HCT116 (cell line): ENCODE data around the gene HOXC13. TPM values are rescaled to one million over a fixed set of nuclear protein-coding genes. Genes with fewer than 3 reads are reported as not detected.

ENCODE experiments used
- ATAC-seq: fragments of 200-7000 bp; cut with Tn5 transposase; 2 replicates; pipeline ENCODE4 v1.9.1; 2020; ENCODE audit warnings: mild to moderate bottlenecking, moderate library complexity
- BruUV-seq: library from RNA; stranded (reverse); fragments of 400-500 nt; replicated peaks from 2 replicates; lab custom pipeline; 2021; lab: Mats Ljungman, UMichigan
- CTCF ChIA-PET: fragments of 300-600 bp; sonication (Branson Sonifier 250); formaldehyde crosslinking; loops from one replicate; lab custom pipeline; 2021; ENCODE audit warnings: antibody characterized with exemption; lab: Charles Lee
- POLR2A ChIA-PET: fragments of 300-600, 350-600 bp; sonication (Branson Sonifier 250); formaldehyde crosslinking; loops from one replicate; lab custom pipeline; 2021; ENCODE audit warnings: antibody characterized with exemption; lab: Charles Lee
- RAD21 ChIA-PET, 2 experiments: fragments of 300-600 bp; sonication (Branson Sonifier 250); formaldehyde crosslinking; loops; one replicate each; lab custom pipeline; 2023; ENCODE audit warnings: low total read pairs in 2 of 2; ENCODE audit not compliant: uncharacterized antibody in 2 of 2, unreplicated experiment in 2 of 2, low non-redundant PET in 1 of 2; lab: Charles Lee
- DNase-seq: peaks from one replicate; pipeline ENCODE4 v3.0.0-alpha.2; 2010; ENCODE audit warnings: low read depth, low spot score
- H2AFZ ChIP-seq: fragments of 200-600 bp; shearing (Covaris generic), sonication (generic); 2 replicates; pipeline ENCODE4 v1.6.1; 2017; ENCODE audit warnings: low read depth, mixed run types, mixed read lengths, antibody characterized with exemption, low read length; ENCODE audit not compliant: poor library complexity, severe bottlenecking
- H3K27ac ChIP-seq: 2 replicates; pipeline ENCODE4 v1.5.1; 2012; ENCODE audit warnings: low read depth, low read length
- H3K27me3 ChIP-seq: fragments of 200-600 bp; sonication (generic); 2 replicates; pipeline ENCODE4 v1.6.1; 2016; ENCODE audit warnings: mixed run types, low read length, mixed read lengths; ENCODE audit not compliant: insufficient read depth
- H3K36me3 ChIP-seq, 2 experiments: fragments of 200-500 bp in 1 of 2; fragments of 200-600 bp in 1 of 2; sonication (Bioruptor generic) in 1 of 2; sonication (generic) in 1 of 2; 2 replicates each; pipeline versions ENCODE4 v1.5.1 to v1.6.1; 2014 to 2016; ENCODE audit warnings: low read length in 2 of 2, inconsistent platforms in 1 of 2, mixed read lengths in 1 of 2, mixed run types in 1 of 2; ENCODE audit not compliant: insufficient read depth in 2 of 2, control insufficient read depth in 1 of 2
- H3K4me1 ChIP-seq, 2 experiments: fragments of 200-600 bp in 1 of 2; sonication (generic) in 1 of 2; 2 replicates each; pipeline versions ENCODE4 v1.5.1 to v1.6.1; 2012 to 2017; ENCODE audit warnings: low read length in 2 of 2, inconsistent platforms in 1 of 2, mild to moderate bottlenecking in 1 of 2, mixed read lengths in 1 of 2, mixed run types in 1 of 2, moderate library complexity in 1 of 2; ENCODE audit not compliant: insufficient read depth in 2 of 2, control insufficient read depth in 1 of 2
- H3K4me2 ChIP-seq: fragments of 200-600 bp; sonication (generic); 2 replicates; pipeline ENCODE4 v1.6.1; 2017; ENCODE audit warnings: mixed run types, low read length, mixed read lengths
- H3K4me3 ChIP-seq, 2 experiments: fragments of 200-600 bp in 1 of 2; sonication (generic) in 1 of 2; replicated peaks in 1 of 2; 2 replicates each; pipeline ENCODE4 v1.5.1; 2011 to 2016; ENCODE audit warnings: low read length in 2 of 2, control low read depth in 1 of 2, low read depth in 1 of 2, mild to moderate bottlenecking in 1 of 2, mixed read lengths in 1 of 2, mixed run types in 1 of 2
- H3K79me2 ChIP-seq: fragments of 200-600 bp; sonication (generic); 2 replicates; pipeline ENCODE4 v1.6.1; 2017; ENCODE audit warnings: mild to moderate bottlenecking, mixed run types, low read length, moderate library complexity, mixed read lengths; ENCODE audit not compliant: insufficient read depth
- H3K9ac ChIP-seq: fragments of 200-600 bp; sonication (generic); 2 replicates; pipeline ENCODE4 v1.6.1; 2016; ENCODE audit warnings: low read length, mixed read lengths
- H3K9me2 ChIP-seq: fragments of 200-600 bp; sonication (generic), shearing (Covaris generic); 2 replicates; pipeline ENCODE4 v1.6.1; 2017; ENCODE audit warnings: mixed run types, mild to moderate bottlenecking, moderate library complexity; ENCODE audit not compliant: insufficient read depth
- H3K9me3 ChIP-seq, 2 experiments: fragments of 200-500 bp in 1 of 2; fragments of 200-600 bp in 1 of 2; sonication (Bioruptor generic) in 1 of 2; sonication (generic) in 1 of 2; 2 replicates each; pipeline ENCODE4 v1.6.1; 2014 to 2017; ENCODE audit warnings: low read length in 2 of 2, mixed read lengths in 2 of 2, inconsistent platforms in 1 of 2, low read depth in 1 of 2, mild to moderate bottlenecking in 1 of 2, mixed run types in 1 of 2, moderate library complexity in 1 of 2; ENCODE audit not compliant: control insufficient read depth in 1 of 2, insufficient read depth in 1 of 2
- H4K20me1 ChIP-seq: fragments of 200-600 bp; sonication (generic), shearing (Covaris generic); 2 replicates; pipeline ENCODE4 v1.6.1; 2017; ENCODE audit warnings: mixed run types, mild to moderate bottlenecking, moderate library complexity; ENCODE audit not compliant: insufficient read depth
- CBX3 ChIP-seq: IDR thresholded peaks from 2 replicates; pipeline ENCODE4 v1.6.1; 2012; ENCODE audit warnings: low read depth
- EGR1 ChIP-seq: IDR thresholded peaks from 2 replicates; pipeline ENCODE4 v1.6.1; 2012; ENCODE audit warnings: low read depth
- EZH2 ChIP-seq: fragments of 200-600 bp; sonication (generic); IDR thresholded peaks from 2 replicates; pipeline ENCODE4 v1.6.1; 2017; ENCODE audit warnings: antibody characterized with exemption, mixed run types
- FOSL1 ChIP-seq: IDR thresholded peaks from 2 replicates; pipeline ENCODE4 v1.6.1; 2012; ENCODE audit warnings: low read depth
- POLR2A ChIP-seq: IDR thresholded peaks from 2 replicates; pipeline ENCODE4 v1.7.0; 2011; ENCODE audit warnings: borderline replicate concordance; ENCODE audit not compliant: insufficient read depth, insufficient read length; ENCODE audit errors: extremely low read depth
- RAD21 ChIP-seq: IDR thresholded peaks from 2 replicates; pipeline ENCODE4 v1.6.1; 2012; ENCODE audit warnings: low read depth, mild to moderate bottlenecking
- SIN3A ChIP-seq: IDR thresholded peaks from 2 replicates; pipeline ENCODE4 v1.6.1; 2012; ENCODE audit warnings: low read depth
- SP1 ChIP-seq: IDR thresholded peaks from 2 replicates; pipeline ENCODE4 v1.6.1; 2012; ENCODE audit warnings: low read depth
- TCF7L2 ChIP-seq: IDR thresholded peaks from 2 replicates; pipeline ENCODE4 v1.7.0; 2011; ENCODE audit warnings: borderline replicate concordance, inconsistent platforms; ENCODE audit not compliant: insufficient read depth, insufficient read length; ENCODE audit errors: extremely low read depth
- YY1 ChIP-seq: IDR thresholded peaks from 2 replicates; pipeline ENCODE4 v1.6.1; 2011; ENCODE audit warnings: low read length, low read depth, moderate library complexity, mild to moderate bottlenecking; ENCODE audit not compliant: insufficient replicate concordance; ENCODE audit errors: extremely low read depth
- ZBTB33 ChIP-seq: IDR thresholded peaks from 2 replicates; pipeline ENCODE4 v1.6.1; 2011; ENCODE audit warnings: mild to moderate bottlenecking, low read length, moderate library complexity; ENCODE audit not compliant: insufficient replicate concordance; ENCODE audit errors: extremely low read depth
- ZNF274 ChIP-seq: fragments of 200-500 bp; sonication (Bioruptor generic); IDR thresholded peaks from 2 replicates; pipeline ENCODE4 v1.6.1; 2014; ENCODE audit warnings: mild to moderate bottlenecking, low read depth, low read length, inconsistent platforms
- intact Hi-C: fragments of 100-400 bp; cut with micrococcal nuclease; formaldehyde crosslinking; loops from 2 replicates; pipeline ENCODE4 v1.10.0; 2022
- total RNA-seq: library from RNA; stranded (reverse); gene quantifications from one replicate; pipeline ENCODE4 v1.2.1, GENCODE V29; 2021; ENCODE audit not compliant: unreplicated experiment
- TF ChIP-seq, protein P1 (sequence below), 3 experiments: fragments of 200-600 bp in 1 of 3; sonication (generic) in 1 of 3; IDR thresholded peaks in 2 of 3; conservative IDR thresholded peaks in 1 of 3; 2 replicates each; pipeline ENCODE4 v1.5.1; 2012 to 2017; ENCODE audit warnings: low read depth in 2 of 3, low read length in 2 of 3, antibody characterized with exemption in 1 of 3, borderline replicate concordance in 1 of 3, control low read depth in 1 of 3, mild to moderate bottlenecking in 1 of 3, mixed read lengths in 1 of 3, mixed run types in 1 of 3, moderate library complexity in 1 of 3; ENCODE audit not compliant: insufficient read depth in 1 of 3

HOXC13 gene
- total RNA-seq, 1 experiment from 2014 or later, result 3.8 TPM

- TF ChIP-seq ZBTB33 (no peak), SP1 (no peak), SIN3A (no peak), POLR2A (no peak), EGR1 (no peak), FOSL1 (no peak), TCF7L2 (no peak), ZNF274 (no peak)
Observed at GRCh38 chr12:53944209-53944608, 5.6 kb downstream of the HOXC13 start (continued).

GRCh38 chr12:53944907-53945847 lies 6.5 kb downstream of the HOXC13 start:
- RAD21 ChIA-PET, result no interaction called here
- no TSS peak for BruUV-seq
- intact Hi-C loops, result no loop called here
- no peak for TF ChIP-seq ZBTB33
- TF ChIP-seq, protein P1, sequence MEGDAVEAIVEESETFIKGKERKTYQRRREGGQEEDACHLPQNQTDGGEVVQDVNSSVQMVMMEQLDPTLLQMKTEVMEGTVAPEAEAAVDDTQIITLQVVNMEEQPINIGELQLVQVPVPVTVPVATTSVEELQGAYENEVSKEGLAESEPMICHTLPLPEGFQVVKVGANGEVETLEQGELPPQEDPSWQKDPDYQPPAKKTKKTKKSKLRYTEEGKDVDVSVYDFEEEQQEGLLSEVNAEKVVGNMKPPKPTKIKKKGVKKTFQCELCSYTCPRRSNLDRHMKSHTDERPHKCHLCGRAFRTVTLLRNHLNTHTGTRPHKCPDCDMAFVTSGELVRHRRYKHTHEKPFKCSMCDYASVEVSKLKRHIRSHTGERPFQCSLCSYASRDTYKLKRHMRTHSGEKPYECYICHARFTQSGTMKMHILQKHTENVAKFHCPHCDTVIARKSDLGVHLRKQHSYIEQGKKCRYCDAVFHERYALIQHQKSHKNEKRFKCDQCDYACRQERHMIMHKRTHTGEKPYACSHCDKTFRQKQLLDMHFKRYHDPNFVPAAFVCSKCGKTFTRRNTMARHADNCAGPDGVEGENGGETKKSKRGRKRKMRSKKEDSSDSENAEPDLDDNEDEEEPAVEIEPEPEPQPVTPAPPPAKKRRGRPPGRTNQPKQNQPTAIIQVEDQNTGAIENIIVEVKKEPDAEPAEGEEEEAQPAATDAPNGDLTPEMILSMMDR (IDR thresholded peaks at IDR 0.05 in 2 of 3, conservative IDR thresholded peaks at IDR 0.05 in 1 of 3; ENCODE audit: borderline replicate concordance in 1 of 3, insufficient read depth in 1 of 3, low read depth in 2 of 3, low read length in 2 of 3), result no peak
- TF ChIP-seq SP1, result no peak
- no peak for TF ChIP-seq EZH2
- no peak for TF ChIP-seq CBX3
- no peak for TF ChIP-seq POLR2A
- TF ChIP-seq YY1, result no peak
- no peak for TF ChIP-seq RAD21

More at GRCh38 chr12:53944907-53945847, 6.5 kb downstream of the HOXC13 start:
- no peaks in the 10 kb centered on the region for H3K9me3 ChIP-seq
- H3K4me1 ChIP-seq, result no peaks in the 10 kb centered on the region; a peak in 1 of 4 replicates
- no peak overlapping the region for H3K27ac ChIP-seq
- CTCF ChIA-PET, result no interaction called here
- no peaks in the 10 kb centered on the region for H3K36me3 ChIP-seq
- no peak overlapping the region for H3K4me2 ChIP-seq
- H3K79me2 ChIP-seq, result no peaks in the 10 kb centered on the region
- H2AFZ ChIP-seq, result no peak overlapping the region
- no peaks in the 10 kb centered on the region for H3K9me2 ChIP-seq
- H3K27me3 ChIP-seq, result no peaks in the 10 kb centered on the region
- H3K4me3 ChIP-seq, result no peak overlapping the region
- ATAC-seq, result no peak
- H3K9ac ChIP-seq, result no peak overlapping the region
- no peaks in the 10 kb centered on the region for H4K20me1 ChIP-seq
- POLR2A ChIA-PET, result no interaction called here
- DNase-seq, result no peak
